B cell (primary cell): ENCODE data around the gene PRICKLE3.

Source experiments
- CTCF ChIP-seq: fragments of 200-600 bp; IDR thresholded peaks from one replicate; pipeline ENCODE4 v1.8.0; 2022; ENCODE audit warnings: antibody characterized with exemption, mild to moderate bottlenecking
- EZH2 ChIP-seq: IDR thresholded peaks from 2 replicates; pipeline ENCODE4 v1.6.1; 2012; ENCODE audit warnings: borderline replicate concordance, low read depth, mild to moderate bottlenecking, moderate library complexity, low read length; ENCODE audit not compliant: insufficient read depth, poor library complexity, severe bottlenecking

- TF ChIP-seq CTCF, result no peak
- no peak for TF ChIP-seq EZH2
These were observed 24.2 kb upstream of the PRICKLE3 start for GRCh38 chrX:49210406-49210805.
